WI38 (cell line): ENCODE results near the gene RASAL2.

Experiments used
- H3K4me3 ChIP-seq: 2 replicates; pipeline ENCODE4 v1.5.1; 2011; ENCODE audit warnings: low read depth, mild to moderate bottlenecking, control low read depth, low read length
- CTCF ChIP-seq: IDR thresholded peaks from 2 replicates; pipeline ENCODE4 v1.5.1; 2012; ENCODE audit warnings: low read depth, mild to moderate bottlenecking, control low read depth, low read length

The RASAL2 gene

GRCh38 chr1:178060789-178061556 lies 32.9 kb upstream of the RASAL2 start:
- no peak for TF ChIP-seq CTCF
- H3K4me3 ChIP-seq: peak overlapping the region; percentile 5

GRCh38 chr1:178061620-178062019 lies 32.3 kb upstream of the RASAL2 start:
- TF ChIP-seq CTCF: no peak
- no peak overlapping the region for H3K4me3 ChIP-seq

- no peak overlapping the region for H3K4me3 ChIP-seq
- TF ChIP-seq CTCF: no peak
Observed at GRCh38 chr1:178064191-178064821, 29.6 kb upstream of the RASAL2 start.

- TF ChIP-seq CTCF: no peak
Observed at GRCh38 chr1:178065250-178065649, 28.7 kb upstream of the RASAL2 start.

GRCh38 chr1:178066296-178066907 lies 27.5 kb upstream of the RASAL2 start:
- TF ChIP-seq CTCF: no peak
- H3K4me3 ChIP-seq: no peak overlapping the region

More at GRCh38 chr1:178065250-178065649, 28.7 kb upstream of the RASAL2 start:
- H3K4me3 ChIP-seq: no peak overlapping the region

GRCh38 chr1:178066908-178067614 lies 26.8 kb upstream of the RASAL2 start:
- TF ChIP-seq CTCF: no peak
- no peak overlapping the region for H3K4me3 ChIP-seq
